Fibroblast of mammary gland (primary cell): ENCODE results near the gene GALNT14.

Source experiments
- DNase-seq: peaks from one replicate; pipeline ENCODE4 v3.0.0-alpha.2; 2010; ENCODE audit warnings: low read depth
- H3K4me3 ChIP-seq: 2 replicates; pipeline ENCODE4 v1.5.1; 2011; ENCODE audit warnings: low read depth, mild to moderate bottlenecking, low read length, moderate library complexity; ENCODE audit not compliant: control insufficient read depth
- CTCF ChIP-seq: conservative IDR thresholded peaks from 2 replicates; pipeline ENCODE4 v1.5.1; 2011; ENCODE audit warnings: low read depth, low read length, inconsistent platforms; ENCODE audit not compliant: control insufficient read depth, insufficient read depth

Gene GALNT14

GRCh38 chr2:30979822-30980245 is 158.4 kb downstream of the GALNT14 start:
- TF ChIP-seq CTCF = peak; percentile 16
- no peak overlapping the region for H3K4me3 ChIP-seq
- peak; percentile 71 for DNase-seq

- TF ChIP-seq CTCF = no peak
- no peak overlapping the region for H3K4me3 ChIP-seq
- no peak for DNase-seq
These were observed 159.4 kb downstream of the GALNT14 start for GRCh38 chr2:30978854-30979253.

GRCh38 chr2:30978044-30978443 is 160.2 kb downstream of the GALNT14 start:
- TF ChIP-seq CTCF = no peak

GRCh38 chr2:30975156-30975555 is 163.1 kb downstream of the GALNT14 start:
- no peak for DNase-seq
- no peak overlapping the region for H3K4me3 ChIP-seq
- no peak for TF ChIP-seq CTCF

More at GRCh38 chr2:30978044-30978443, 160.2 kb downstream of the GALNT14 start:
- H3K4me3 ChIP-seq = no peak overlapping the region
- no peak for DNase-seq

GRCh38 chr2:30974554-30974953 is 163.7 kb downstream of the GALNT14 start:
- no peak for DNase-seq
- TF ChIP-seq CTCF = no peak
- H3K4me3 ChIP-seq = no peak overlapping the region

- no peak overlapping the region for H3K4me3 ChIP-seq
- no peak for TF ChIP-seq CTCF
- no peak for DNase-seq
These were observed 164.1 kb downstream of the GALNT14 start for GRCh38 chr2:30974092-30974491.
